ENCODE measurements around the gene TRPM2. TPM values are rescaled to one million over a fixed set of nuclear protein-coding genes. Genes with fewer than 3 reads are reported as not detected.

TRPM2 gene
- total RNA-seq, 1 experiment from 2014 or later: 0.26 TPM

DNA sequence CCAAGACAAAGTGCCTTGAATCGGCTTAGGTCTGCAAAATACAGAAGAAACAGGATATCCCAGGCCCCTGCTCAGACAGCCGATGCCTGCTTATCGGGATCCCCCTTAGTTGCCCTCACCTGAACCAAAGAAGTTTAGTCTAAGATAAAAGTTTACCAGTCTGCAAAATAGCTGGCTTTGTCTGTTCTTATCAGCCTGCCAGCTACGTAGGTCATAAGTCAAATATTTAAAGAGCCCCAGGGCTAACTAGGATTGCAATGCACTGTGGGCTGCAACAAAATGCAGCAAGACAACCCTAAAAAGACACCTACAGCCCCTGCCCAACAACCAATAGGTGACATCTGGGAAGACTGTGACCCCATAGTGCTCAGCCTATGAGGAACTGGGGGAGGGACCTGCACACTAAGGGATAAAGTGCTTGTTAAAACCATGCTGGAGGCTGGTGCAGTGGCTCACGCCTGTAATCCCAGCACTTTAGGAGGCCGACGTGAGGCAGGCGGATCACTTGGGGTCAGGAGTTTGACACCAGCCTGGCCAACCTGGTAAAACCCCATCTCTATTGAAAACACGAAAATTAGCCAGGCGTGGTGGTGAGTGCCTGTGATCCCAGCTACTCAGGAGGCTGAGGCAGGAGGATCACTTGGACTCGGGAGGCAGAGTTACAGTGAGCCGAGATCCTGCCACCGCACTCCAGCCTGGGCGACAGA, 129.3 kb downstream of the TRPM2 start:
- Histone ChIP-seq H3K9me3 (ENCODE audit: control insufficient read depth, insufficient read depth, low read depth, low read length) (no peaks in the 10 kb centered on the region), H3K4me3 (ENCODE audit: low read depth in 2 of 2, low read length in 2 of 2) (no peak overlapping the region), H3K27me3 (ENCODE audit: control insufficient read depth, insufficient read depth, low read length) (no peaks in the 10 kb centered on the region), H3K27ac (ENCODE audit: low read length) (no peak overlapping the region), H3K4me1 (ENCODE audit: control insufficient read depth, insufficient read depth, low read length) (no peaks in the 10 kb centered on the region), H3K36me3 (ENCODE audit: control insufficient read depth, insufficient read depth, low read length) (no peaks in the 10 kb centered on the region)
- ATAC-seq: no peak
- DNase-seq (ENCODE audit: low read depth, low spot score): no peak
- ChIA-PET CTCF (no interaction called here), POLR2A (no interaction called here)
- no TSS peak for BruUV-seq (replicated peaks)
- in situ Hi-C loops (cut with HindIII; ENCODE audit: low pct_unique_long_range_greater_than_20kb, low sequenced_read_pairs): no loop called here
- no peak for TF ChIP-seq POLR2AphosphoS5 (IDR thresholded peaks at IDR 0.05; ENCODE audit: low read depth, low read length)
- no peak for TF ChIP-seq TCF7L2 (IDR thresholded peaks at IDR 0.05; ENCODE audit: low read depth, low read length)
- TF ChIP-seq, protein P1, sequence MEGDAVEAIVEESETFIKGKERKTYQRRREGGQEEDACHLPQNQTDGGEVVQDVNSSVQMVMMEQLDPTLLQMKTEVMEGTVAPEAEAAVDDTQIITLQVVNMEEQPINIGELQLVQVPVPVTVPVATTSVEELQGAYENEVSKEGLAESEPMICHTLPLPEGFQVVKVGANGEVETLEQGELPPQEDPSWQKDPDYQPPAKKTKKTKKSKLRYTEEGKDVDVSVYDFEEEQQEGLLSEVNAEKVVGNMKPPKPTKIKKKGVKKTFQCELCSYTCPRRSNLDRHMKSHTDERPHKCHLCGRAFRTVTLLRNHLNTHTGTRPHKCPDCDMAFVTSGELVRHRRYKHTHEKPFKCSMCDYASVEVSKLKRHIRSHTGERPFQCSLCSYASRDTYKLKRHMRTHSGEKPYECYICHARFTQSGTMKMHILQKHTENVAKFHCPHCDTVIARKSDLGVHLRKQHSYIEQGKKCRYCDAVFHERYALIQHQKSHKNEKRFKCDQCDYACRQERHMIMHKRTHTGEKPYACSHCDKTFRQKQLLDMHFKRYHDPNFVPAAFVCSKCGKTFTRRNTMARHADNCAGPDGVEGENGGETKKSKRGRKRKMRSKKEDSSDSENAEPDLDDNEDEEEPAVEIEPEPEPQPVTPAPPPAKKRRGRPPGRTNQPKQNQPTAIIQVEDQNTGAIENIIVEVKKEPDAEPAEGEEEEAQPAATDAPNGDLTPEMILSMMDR (IDR thresholded peaks at IDR 0.05): no peak
- intact Hi-C loops (cut with micrococcal nuclease; ENCODE audit: unreplicated experiment): no loop called here

DNA sequence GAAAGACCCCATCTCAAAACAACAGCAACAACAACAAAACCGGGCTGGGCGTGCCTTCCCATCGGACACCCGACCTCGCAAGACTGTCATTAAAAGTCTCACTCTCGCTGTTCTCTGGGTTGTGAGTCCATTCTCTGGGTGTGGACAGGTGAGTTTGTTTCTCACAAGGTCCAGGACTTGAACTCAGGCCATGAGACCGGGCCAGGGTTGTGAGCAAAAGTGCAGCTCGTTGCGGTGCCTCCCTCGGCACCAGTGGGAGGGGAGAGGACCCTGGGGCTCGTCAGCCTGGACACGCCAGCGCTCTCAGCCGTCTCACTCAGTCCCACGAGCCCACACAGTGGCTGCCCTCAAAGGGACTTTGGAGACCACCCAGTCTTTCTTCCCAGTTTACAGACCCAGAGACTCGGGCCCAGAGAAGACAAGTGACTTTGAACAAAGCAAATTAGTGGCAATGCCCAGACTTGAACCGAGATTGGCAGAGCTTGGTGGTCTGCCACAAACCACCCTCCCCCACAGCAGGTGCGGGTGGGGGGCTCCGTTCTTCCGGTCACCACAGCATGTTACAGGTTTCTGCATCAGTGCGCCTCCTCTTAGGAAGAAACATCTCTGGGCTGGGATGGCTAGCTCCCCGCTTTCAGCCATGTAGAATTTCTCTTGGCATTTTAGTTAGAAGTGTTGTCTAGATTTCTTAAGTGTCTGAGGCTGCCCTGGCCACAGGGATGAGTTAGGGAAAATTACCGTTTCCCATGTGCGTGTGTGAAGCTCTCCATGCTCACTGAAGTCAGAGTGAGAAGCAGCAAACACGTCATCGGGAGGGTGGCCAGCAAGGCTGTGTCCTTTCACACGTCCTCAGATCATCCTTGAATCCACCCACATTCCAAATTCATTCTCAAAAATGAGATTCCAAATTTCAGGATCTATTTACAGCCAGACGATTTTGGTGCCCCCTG, 130.1 kb downstream of the TRPM2 start:
- Histone ChIP-seq H3K27me3 (ENCODE audit: control insufficient read depth, insufficient read depth, low read length) (no peaks in the 10 kb centered on the region), H3K4me3 (ENCODE audit: low read depth in 2 of 2, low read length in 2 of 2) (no peak overlapping the region), H3K4me1 (ENCODE audit: control insufficient read depth, insufficient read depth, low read length) (no peaks in the 10 kb centered on the region), H3K36me3 (ENCODE audit: control insufficient read depth, insufficient read depth, low read length) (no peaks in the 10 kb centered on the region), H3K9me3 (ENCODE audit: control insufficient read depth, insufficient read depth, low read depth, low read length) (no peaks in the 10 kb centered on the region), H3K27ac (ENCODE audit: low read length) (no peak overlapping the region)
- CTCF ChIA-PET: no interaction called here
- in situ Hi-C loops (cut with HindIII; ENCODE audit: low pct_unique_long_range_greater_than_20kb, low sequenced_read_pairs): no loop called here
- POLR2A ChIA-PET: no interaction called here
- no TSS peak for BruUV-seq (replicated peaks)
- TF ChIP-seq, protein P1 (IDR thresholded peaks at IDR 0.05): no peak
- TF ChIP-seq, protein P2, sequence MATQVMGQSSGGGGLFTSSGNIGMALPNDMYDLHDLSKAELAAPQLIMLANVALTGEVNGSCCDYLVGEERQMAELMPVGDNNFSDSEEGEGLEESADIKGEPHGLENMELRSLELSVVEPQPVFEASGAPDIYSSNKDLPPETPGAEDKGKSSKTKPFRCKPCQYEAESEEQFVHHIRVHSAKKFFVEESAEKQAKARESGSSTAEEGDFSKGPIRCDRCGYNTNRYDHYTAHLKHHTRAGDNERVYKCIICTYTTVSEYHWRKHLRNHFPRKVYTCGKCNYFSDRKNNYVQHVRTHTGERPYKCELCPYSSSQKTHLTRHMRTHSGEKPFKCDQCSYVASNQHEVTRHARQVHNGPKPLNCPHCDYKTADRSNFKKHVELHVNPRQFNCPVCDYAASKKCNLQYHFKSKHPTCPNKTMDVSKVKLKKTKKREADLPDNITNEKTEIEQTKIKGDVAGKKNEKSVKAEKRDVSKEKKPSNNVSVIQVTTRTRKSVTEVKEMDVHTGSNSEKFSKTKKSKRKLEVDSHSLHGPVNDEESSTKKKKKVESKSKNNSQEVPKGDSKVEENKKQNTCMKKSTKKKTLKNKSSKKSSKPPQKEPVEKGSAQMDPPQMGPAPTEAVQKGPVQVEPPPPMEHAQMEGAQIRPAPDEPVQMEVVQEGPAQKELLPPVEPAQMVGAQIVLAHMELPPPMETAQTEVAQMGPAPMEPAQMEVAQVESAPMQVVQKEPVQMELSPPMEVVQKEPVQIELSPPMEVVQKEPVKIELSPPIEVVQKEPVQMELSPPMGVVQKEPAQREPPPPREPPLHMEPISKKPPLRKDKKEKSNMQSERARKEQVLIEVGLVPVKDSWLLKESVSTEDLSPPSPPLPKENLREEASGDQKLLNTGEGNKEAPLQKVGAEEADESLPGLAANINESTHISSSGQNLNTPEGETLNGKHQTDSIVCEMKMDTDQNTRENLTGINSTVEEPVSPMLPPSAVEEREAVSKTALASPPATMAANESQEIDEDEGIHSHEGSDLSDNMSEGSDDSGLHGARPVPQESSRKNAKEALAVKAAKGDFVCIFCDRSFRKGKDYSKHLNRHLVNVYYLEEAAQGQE (IDR thresholded peaks at IDR 0.05; ENCODE audit: insufficient read depth in 1 of 2, low read depth in 2 of 2, low read length in 1 of 2): no peak
- no peak for TF ChIP-seq POLR2AphosphoS5 (IDR thresholded peaks at IDR 0.05; ENCODE audit: low read depth, low read length)
- no peak for TF ChIP-seq SIN3A (IDR thresholded peaks at IDR 0.05; ENCODE audit: borderline replicate concordance, insufficient read depth, low read depth, low read length)
- no peak for TF ChIP-seq TCF7L2 (IDR thresholded peaks at IDR 0.05; ENCODE audit: low read depth, low read length)
- ATAC-seq: no peak
- intact Hi-C loops (cut with micrococcal nuclease; ENCODE audit: unreplicated experiment): no loop called here
- DNase-seq (ENCODE audit: low read depth, low spot score): no peak
